Measurements from ENCODE around the gene EIF3B. TPM values are rescaled to one million over a fixed set of nuclear protein-coding genes. Genes with fewer than 3 reads are reported as not detected.

The EIF3B gene
- 113 and 123 TPM in 2 replicates for total RNA-seq

GRCh38 chr7:2354186-2354938 lies at the start of gene EIF3B:
Gene EIF3B, plus strand, starts transcription at chr7:2354827. Its CDS starts 95 bp downstream, at chr7:2354922.

GRCh38 chr7:2314209-2314955 lies 40.2 kb upstream of the EIF3B start, which contains the start of gene SNX8:
Gene SNX8, minus strand, starts transcription at chr7:2314441. Its CDS starts 20 bp downstream, at chr7:2314421.

GRCh38 chr7:2403014-2403717 lies 48.5 kb downstream of the EIF3B start, which contains the start of gene CHST12:
Gene CHST12, plus strand, starts transcription at chr7:2403611. Its CDS starts 29,029 bp downstream, at chr7:2432640.

Other genes starting within 250 kb of the EIF3B start
- gene MAD1L1, start 121.9 kb upstream of the EIF3B start, total RNA-seq = 20.3 and 33.1 TPM in 2 replicates
- 13.2 and 14.6 TPM in 2 replicates for gene MRM2, start 112.6 kb upstream of the EIF3B start, total RNA-seq
- gene NUDT1, start 112.6 kb upstream of the EIF3B start, total RNA-seq = 8.8 and 21.1 TPM in 2 replicates
- gene SNX8, start 40.4 kb upstream of the EIF3B start, total RNA-seq = 23.1 and 34.7 TPM in 2 replicates
- 16.6 and 20.2 TPM in 2 replicates for gene CHST12, start 48.8 kb downstream of the EIF3B start, total RNA-seq
- not detected in 2 replicates for gene GRIFIN, start 121.6 kb downstream of the EIF3B start, total RNA-seq
- 7.7 and 7.9 TPM in 2 replicates for gene LFNG, start 164.9 kb downstream of the EIF3B start, total RNA-seq
- 28.7 and 31.0 TPM in 2 replicates for gene BRAT1, start 200.7 kb downstream of the EIF3B start, total RNA-seq
- gene IQCE, start 204.2 kb downstream of the EIF3B start, total RNA-seq = 5.6 and 12.9 TPM in 2 replicates